Activated CD4-positive, CD25-positive, alpha-beta regulatory T cell (primary cell): ENCODE results near the gene KRT13.

Experiments used
- DNase-seq, 4 experiments: peaks; one replicate each; lab custom pipeline; 2025; lab: John Stamatoyannopoulos, UW

KRT13 gene

DNA sequence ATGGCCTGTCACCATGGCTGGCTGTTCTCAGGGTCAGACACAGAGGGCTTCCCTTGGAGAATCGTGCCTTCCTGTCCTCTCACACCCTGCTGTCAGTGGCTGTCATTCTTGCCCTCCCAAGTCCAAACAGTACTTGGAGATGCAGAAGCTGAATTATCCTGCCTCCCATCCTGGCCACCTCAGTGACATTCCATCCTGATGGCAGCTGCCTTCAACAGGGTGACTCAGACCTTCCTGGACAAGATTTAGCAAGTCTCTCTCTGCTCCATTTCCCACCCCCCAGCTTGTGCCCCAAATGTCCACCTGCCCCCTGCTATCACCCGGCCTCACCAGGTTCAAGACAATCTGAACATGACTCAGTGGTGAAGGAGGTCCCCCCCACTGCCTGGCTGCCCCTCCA is 10.9 kb downstream of the KRT13 start:
- no peak for DNase-seq

DNA sequence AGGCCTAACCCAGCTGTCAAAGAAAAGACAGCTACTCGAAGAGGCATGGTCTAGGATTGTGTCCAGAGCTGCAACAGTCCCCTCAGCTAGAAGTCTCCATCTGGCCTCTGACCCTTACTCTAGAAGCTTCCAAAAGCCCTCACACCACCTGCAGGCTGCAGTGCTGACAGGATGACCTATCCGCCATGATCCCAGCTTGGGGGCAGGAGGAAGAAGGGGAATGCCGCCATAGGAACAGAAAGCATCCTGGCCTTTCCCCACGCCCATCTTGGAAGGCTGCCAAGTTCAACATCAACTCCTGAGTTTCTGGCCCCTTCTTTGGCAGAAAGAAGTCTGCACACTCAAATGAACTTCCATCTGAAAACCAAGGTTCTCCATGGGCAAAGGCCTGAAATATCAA is 12.6 kb downstream of the KRT13 start:
- no peak for DNase-seq

DNA sequence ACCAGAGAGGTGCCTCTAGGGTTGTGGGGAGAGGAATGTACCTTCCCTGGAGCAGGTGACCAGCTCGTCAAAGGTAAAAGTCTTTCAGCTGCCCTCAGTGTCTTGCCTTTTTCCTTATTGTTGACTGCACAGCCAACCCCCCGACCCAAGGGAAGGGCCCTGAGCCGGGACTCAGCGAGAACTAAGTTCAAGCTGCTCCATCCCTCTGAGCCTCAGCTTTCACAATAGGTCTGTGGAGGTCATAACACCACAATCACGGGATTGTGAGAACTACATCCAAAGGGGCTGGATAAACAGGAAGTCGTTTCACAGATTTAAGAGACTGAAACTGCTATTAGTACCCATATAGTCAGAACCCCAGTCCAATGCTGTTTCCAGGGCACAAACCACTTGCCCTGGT is 13.1 kb downstream of the KRT13 start:
- no peak for DNase-seq

- no peak for DNase-seq
Measured at GRCh38 chr17:41491476-41491875, 13.9 kb downstream of the KRT13 start.

DNA sequence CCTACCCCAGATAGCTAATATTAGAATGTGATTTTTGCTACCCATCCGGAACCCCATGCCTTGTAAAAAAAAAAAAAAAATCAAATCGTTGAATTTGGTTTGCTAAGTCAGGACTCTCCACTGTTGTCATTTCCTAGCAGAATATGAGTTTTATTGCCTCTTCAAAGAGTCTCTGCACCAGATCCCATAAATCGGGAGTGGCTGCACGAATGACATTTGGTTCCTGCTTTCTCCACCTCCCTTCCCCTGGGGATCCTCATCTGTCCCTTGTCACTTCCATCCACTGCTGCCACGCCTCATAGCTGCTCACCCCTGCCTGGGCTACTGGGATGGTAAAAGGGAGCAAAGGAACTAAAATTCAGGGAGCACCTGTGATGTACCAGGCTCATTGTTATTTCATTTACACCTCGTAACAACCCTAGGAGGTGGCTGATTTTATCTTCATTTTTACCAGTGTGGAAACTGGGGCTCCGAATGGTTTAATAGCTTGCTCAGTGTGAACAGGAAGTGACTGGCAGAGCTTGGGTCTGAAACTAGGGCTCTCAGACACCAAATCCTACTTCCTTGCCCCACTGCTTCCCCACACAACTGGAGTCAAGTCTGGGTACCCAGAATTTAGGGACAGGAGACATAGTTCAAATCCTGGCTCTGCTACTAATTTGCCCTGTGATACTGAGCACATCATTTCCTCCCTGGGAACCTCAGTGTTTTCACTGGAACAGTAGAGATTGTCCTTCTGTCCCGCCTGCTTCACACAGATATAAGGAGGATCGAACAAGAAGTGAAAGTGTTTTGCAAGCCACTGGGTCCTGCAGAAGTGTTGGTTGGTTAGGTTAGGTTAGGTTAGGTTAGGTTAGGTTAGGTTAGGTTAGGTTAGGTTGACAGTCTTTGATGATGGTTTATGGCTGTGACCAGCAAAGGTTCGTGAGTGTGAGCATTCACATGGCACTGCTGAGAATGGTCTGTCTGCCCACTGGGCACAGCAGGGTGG is 15.1 kb downstream of the KRT13 start:
- no peak for DNase-seq

GRCh38 chr17:41489531-41489930 is 15.9 kb downstream of the KRT13 start, which contains the start of gene KRT36:
Gene KRT36 (minus strand): TSS chr17:41489910. CDS start chr17:41489864, 46 bp downstream.
- DNase-seq: no peak

GRCh38 chr17:41486809-41487530 is 18.4 kb downstream of the KRT13 start:
- peak in 1 of 4 experiments; percentile 10 for DNase-seq

GRCh38 chr17:41486316-41486715 is 19.1 kb downstream of the KRT13 start:
- no peak for DNase-seq

- no peak for DNase-seq
Measured at GRCh38 chr17:41484920-41485904, 20.2 kb downstream of the KRT13 start.

DNA sequence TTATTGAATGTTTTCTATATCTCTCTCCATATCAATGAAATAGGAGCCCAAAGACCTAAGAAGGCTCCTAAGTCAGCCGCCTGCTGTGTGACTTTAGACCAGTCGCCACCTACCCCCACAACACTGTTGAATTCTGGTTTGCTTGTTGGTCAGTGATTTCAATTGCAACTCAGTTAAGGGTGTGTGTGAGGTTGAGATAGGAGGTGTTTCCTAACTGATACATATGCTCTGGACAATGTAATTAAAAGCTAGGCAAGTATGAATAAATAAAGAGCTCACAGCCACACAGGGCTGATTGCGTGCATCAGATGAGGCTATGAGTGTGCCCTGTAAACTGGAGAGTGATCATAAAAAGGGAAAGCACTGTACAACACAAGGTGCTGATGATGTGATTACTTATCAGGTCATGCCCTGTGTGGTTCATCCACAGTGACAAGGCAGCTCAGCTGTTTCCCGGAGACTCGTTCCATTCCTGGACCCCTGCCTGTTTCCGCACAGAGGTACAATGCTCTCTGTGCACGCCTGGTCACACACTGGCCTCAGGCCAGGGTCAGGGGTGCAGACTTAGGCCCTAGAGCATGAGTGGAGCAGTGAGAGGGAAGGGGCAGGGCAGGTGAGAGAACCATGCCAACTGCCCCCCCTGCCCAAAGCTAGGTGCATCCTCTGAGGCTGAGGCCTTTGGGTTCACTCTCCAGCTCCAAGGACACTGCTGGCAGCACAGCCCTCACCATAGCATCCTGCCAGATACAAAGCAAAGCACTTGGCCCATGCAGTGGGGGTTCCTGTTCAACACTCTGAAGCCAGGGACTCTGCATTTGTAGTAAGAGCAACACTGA is 21.2 kb downstream of the KRT13 start:
- DNase-seq: no peak

DNA sequence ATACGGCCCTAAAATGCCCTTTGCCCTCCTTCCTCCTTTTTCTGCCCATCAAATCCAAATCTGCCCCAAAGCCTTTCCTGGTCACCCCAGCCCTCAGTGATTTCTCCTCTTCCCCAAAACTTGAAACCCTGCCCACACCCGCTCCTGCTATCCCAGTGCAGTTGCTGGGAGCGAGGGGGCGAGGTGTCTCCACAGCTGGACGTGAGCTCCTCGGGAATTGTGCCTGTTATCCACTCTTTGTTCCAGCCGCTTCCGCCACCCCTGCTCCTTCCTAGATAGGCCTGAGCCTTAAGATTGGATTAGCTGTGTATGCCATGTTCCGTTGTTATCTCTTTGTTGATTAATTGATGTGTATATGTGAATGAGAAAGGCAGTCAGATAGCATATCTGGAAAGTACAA is 21.9 kb downstream of the KRT13 start:
- no peak for DNase-seq

DNA sequence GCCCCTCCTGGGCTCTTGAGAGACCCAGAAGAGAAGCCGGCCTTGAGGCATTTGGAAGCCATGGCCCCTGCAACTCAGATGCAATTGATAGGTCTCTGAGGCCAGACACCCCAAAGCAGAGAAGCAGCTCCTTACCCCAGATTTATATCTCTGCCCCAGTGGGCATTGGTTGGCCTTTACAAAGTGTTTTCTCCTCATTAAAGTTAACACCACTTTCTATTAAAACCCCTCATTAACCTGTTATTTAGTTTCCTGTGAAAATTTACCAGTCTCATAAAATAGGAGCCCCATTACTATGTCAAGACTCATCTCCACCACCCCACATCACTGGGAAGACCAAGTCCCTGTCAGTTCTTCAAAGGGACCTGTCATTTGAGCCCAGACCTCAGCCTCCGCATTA is 24.4 kb downstream of the KRT13 start, which contains the start of gene KRT35:
Gene KRT35 (minus strand): TSS at position 116 of the 400 bp plus-strand sequence. CDS start 54 bp downstream, at position 62.
- no peak for DNase-seq

GRCh38 chr17:41480581-41480980 is 24.8 kb downstream of the KRT13 start:
- DNase-seq: no peak

GRCh38 chr17:41480136-41480535 is 25.3 kb downstream of the KRT13 start:
- DNase-seq: no peak

DNA sequence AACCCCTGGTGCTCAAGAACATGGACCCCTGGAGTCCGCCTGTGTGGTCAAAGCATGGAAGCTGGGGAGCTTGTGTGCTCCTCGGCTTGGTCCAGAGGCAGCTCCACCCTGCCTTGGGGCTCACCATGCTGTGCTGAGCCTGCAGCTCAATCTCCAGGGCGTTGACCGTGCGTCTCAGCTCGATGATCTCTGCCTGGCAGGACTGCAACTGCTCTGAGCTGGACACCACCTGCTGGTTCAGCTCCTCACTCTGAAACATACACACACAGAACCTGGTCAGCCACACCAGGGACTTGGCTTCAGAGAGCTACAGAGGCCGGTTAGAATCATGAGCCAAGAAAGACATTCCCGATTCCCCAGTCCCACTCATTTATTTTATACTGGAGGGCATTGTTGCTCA is 27.2 kb downstream of the KRT13 start:
- DNase-seq: no peak

DNA sequence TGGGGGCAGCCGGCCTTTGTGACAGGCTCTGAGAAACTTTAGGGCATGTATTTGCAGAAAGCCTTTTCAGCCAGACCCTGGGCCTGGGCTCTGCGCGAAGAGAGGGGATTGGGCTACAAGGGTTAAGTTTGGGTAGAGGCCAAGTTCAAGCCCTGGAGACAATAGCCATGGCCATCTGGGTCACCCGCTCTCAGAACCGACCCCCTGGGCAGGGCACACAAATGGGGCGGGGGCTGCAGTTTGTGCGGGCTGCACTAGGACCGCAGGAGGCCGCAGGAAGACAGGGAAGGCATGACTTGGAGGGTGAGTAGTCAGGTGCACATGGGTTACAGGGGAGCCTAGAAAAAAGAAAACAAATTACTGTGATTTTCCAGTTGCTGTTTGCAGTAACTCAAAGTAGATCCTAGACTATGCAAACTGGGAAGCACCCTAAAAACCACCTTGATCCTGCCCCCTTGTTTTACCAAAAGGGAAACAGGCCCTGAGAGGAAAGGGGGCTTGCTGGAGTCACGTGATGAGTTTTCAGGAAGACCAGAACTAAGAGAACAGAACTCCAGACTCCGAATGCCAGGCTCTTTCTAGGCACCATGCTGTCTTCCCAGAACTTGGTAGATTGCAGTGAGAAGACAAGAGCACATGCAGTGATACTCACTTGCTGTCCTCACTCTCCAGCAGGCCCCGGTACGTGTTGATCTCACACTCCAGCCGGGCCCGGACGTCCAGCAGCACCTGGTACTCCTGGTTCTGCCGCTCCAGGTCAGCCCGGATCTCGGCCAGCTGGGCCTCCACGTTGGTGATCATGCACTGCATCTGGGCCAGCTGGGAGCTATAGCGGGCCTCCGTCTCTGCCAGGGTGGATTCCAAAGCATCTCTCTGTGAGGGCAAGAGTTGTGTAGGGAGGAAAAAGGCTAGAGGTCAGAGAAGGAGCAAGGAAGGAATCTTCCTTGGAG is 28.3 kb downstream of the KRT13 start:
- DNase-seq: no peak

GRCh38 chr17:41475421-41475820 is 30.0 kb downstream of the KRT13 start:
- DNase-seq: no peak

DNA sequence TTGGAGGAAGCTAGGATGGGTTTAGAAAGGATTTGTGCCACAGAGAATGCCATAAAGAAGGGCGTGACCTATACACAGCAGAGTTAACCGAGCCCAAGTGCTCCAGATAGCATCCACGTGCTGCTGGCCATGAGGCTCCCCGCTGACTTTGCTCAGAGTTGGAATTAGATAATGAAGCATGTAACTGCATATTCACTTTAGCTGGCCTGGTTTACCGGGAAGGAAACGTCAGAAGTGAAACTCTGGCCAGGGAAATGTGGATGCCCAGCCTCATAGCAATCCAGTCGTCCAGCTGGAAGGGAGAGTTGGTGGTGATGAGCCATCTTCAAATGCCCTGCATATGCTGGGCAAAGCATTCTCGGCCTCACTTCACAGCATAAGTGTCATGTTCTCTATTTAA is 30.5 kb downstream of the KRT13 start:
- no peak for DNase-seq

DNA sequence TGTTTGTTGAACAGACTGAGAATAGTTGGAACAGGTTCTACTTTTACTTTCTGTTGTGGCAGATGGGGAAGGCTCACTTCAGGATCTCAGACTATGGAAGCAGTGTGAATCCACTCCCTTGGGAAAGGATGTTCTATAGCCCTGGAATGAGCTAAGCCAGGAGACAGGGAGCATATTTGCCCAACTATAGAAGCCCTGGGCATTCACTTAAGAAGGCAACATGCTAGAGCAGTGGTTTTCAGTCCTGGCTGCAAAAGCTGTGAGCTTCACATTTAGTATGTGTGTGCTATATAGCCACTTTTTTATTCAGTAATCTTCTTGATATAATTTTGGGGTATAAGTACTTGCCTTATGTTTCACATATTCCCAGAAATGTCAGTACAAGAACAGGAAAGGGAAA is 37.1 kb downstream of the KRT13 start:
- no peak for DNase-seq

- no peak for DNase-seq
Measured at GRCh38 chr17:41467561-41467960, 37.9 kb downstream of the KRT13 start.
